ENCODE measurements around the gene PTGFRN. TPM values are rescaled to one million over a fixed set of nuclear protein-coding genes. Genes with fewer than 3 reads are reported as not detected.

Gene PTGFRN
- total and polyA plus RNA-seq, 12 donors: 21.2 to 318 (median 170) TPM

DNA sequence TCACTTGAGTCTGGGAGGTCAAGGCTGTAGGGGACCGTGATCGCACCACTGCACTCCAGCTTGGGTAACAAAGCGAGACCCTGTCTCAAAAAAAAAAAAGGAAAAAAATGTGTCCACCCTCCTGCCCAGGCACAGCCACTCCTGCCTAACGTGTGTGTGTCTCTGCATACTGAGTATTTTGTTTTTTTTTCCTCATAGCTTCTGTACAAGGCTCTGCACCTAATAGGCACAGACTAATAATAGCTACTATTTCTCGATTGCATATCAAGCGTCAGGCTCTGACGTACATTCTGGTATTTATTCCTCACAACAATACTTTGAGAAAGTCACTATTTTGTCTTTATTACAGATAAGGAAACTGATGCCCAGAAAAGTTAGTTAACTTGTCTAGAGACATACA, 5.0 kb downstream of the PTGFRN start:
- H3K36me3 ChIP-seq: no peaks in the 10 kb centered on the region
- H3K4me3 ChIP-seq: peak overlapping the region in 5 of 10 donors; percentile 9 to 40 (median 27)
- intact Hi-C loops (cut with DNase I): loop anchor here in 6 of 10 donors (1.0 to 10.0 kb wide), 5 partner anchors 38 to 140 kb away; no protein-coding TSS in a partner anchor
- peaks cover 8 to 89% (median 48%) of the 10 kb centered on the region in 9 donors for H3K4me1 ChIP-seq
- peak in 5 of 8 donors; percentile 32 to 64 (median 48) for ATAC-seq
- no peak for DNase-seq
- peaks cover 0 to 27% (median 0%) of the 10 kb centered on the region in 7 donors for H3K27me3 ChIP-seq
- TF ChIP-seq, protein P1, sequence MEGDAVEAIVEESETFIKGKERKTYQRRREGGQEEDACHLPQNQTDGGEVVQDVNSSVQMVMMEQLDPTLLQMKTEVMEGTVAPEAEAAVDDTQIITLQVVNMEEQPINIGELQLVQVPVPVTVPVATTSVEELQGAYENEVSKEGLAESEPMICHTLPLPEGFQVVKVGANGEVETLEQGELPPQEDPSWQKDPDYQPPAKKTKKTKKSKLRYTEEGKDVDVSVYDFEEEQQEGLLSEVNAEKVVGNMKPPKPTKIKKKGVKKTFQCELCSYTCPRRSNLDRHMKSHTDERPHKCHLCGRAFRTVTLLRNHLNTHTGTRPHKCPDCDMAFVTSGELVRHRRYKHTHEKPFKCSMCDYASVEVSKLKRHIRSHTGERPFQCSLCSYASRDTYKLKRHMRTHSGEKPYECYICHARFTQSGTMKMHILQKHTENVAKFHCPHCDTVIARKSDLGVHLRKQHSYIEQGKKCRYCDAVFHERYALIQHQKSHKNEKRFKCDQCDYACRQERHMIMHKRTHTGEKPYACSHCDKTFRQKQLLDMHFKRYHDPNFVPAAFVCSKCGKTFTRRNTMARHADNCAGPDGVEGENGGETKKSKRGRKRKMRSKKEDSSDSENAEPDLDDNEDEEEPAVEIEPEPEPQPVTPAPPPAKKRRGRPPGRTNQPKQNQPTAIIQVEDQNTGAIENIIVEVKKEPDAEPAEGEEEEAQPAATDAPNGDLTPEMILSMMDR (IDR thresholded peaks at IDR 0.05): no peak
- peak overlapping the region; percentile 26 to 97 (median 80) for H3K27ac ChIP-seq
- 70 to 75% methylated on average over 7 of the region's 7 CpGs for WGBS, 2 donors
- no peaks in the 10 kb centered on the region for H3K9me3 ChIP-seq

DNA sequence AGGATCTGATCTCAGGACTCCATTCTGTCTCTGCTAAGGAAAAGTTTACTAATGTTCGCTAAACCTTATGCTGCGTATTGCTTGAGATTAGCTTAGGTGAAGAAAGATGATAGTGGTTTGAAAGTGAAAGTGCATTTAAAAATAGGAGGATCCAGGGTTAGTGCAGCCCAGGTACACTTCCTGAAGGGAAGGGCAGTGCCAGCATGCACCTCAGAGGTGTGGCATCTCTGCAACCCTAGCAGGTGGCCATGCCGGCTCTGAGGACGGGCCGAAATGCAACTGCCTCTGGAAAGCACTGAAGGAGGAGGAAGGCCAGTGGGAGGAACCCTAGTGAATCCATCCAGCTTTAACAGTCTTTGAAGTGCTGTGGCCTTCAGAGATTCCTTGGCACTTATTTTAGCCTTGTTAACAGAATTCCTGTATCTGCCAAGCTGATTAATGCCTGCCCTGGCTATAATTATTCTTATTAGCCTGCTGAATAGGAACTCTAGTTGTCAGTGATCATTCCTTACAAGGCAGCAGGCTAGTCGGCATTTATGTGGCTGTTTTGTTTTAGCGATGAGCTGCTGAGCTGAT, 5.5 kb downstream of the PTGFRN start:
- intact Hi-C loops (cut with DNase I): loop anchor here in 4 of 10 donors (1.0 to 10.0 kb wide), 3 partner anchors 68 to 140 kb away; no protein-coding TSS in a partner anchor
- peak; percentile 34 to 76 (median 60) for ATAC-seq
- H3K4me3 ChIP-seq: peak overlapping the region in 8 of 10 donors; percentile 9 to 40 (median 26)
- no peaks in the 10 kb centered on the region for H3K36me3 ChIP-seq
- H3K27me3 ChIP-seq: peaks cover 0 to 23% (median 0%) of the 10 kb centered on the region in 7 donors
- TF ChIP-seq, protein P1 (IDR thresholded peaks at IDR 0.05): no peak
- 46 to 53% methylated on average over 7 of the region's 7 CpGs for WGBS, 2 donors
- no peaks in the 10 kb centered on the region for H3K9me3 ChIP-seq
- H3K27ac ChIP-seq: peak overlapping the region; percentile 26 to 97 (median 80)
- peaks cover 11 to 94% (median 53%) of the 10 kb centered on the region in 9 donors for H3K4me1 ChIP-seq
- peak in 1 of 2 donors; percentile 41 for DNase-seq

DNA sequence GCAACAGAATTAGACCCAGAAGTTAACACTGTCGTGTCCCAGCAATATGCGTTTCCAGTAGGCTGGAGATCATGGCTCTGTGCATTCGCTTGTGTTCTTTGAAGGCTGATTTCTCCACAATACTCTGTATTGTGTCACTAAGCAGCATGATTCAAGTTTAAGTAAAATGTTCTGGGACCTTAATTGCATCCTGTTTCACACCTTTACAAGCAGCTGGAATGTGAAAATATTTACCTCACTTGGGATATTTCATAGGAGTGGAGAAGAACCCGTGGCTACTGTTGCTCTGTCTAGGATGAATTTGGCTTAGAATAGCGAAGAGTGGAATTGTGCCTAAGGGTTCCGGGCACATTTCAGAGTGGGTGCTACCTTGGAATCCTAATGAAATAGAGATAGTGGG, 6.3 kb downstream of the PTGFRN start:
- 76 to 77% methylated on average over 6 of the region's 6 CpGs for WGBS, 2 donors
- peaks cover 12 to 95% (median 57%) of the 10 kb centered on the region in 9 donors for H3K4me1 ChIP-seq
- intact Hi-C loops (cut with DNase I): loop anchor here in 3 of 10 donors (10.0 kb wide), 2 partner anchors 69 to 139 kb away; no protein-coding TSS in a partner anchor
- TF ChIP-seq, protein P1 (IDR thresholded peaks at IDR 0.05): no peak
- no peak for ATAC-seq
- peak overlapping the region in 6 of 10 donors; percentile 12 to 40 (median 28) for H3K4me3 ChIP-seq
- no peaks in the 10 kb centered on the region for H3K9me3 ChIP-seq
- no peak for DNase-seq
- peak overlapping the region in 9 of 10 donors; percentile 47 to 97 (median 81) for H3K27ac ChIP-seq
- no peaks in the 10 kb centered on the region for H3K36me3 ChIP-seq
- H3K27me3 ChIP-seq: peaks cover 0 to 15% (median 0%) of the 10 kb centered on the region in 7 donors

DNA sequence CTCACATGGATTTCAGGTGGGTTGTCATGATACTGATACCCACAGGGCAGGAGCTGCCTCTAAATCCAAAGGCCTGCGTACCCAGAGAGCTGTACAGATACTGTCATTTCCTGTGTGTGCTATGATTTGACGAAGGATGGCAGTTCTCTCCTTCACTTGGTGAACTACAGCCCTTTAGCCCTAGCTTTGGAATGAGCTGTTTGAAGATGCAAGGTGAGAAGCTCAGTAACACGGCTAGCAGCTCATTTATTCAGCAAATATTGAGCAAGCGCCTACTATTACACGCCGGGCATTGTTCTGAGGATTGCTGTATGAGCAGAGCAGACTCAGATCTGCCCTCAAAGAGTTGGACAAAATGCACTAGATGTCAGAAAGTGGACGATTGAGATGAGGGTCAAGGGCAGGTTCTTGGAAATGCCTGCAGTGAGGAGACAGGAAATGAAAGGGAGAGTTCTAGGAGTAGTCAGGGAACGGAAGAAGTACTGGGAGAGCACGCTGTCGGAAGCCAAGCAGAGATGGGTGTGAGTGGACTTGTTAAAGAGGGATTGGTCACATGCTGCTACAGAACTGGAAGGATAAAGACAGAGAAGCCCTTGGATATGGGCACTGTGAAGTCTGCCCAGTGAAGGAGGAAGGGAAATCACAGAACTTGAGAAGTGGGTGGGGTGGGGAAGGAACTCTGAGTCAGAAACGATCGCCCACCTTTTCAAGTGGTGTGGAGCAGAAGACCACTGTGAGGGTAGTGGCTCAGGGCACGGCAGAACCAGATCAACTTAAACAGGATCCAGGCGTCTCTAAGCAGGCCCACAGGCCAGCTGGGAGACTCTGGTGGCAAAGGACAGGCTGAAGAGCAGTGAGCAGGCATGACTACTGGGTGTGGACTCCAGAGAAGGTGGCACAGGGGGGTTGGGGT, 7.1 kb downstream of the PTGFRN start:
- peaks cover 12 to 95% (median 54%) of the 10 kb centered on the region in 9 donors for H3K4me1 ChIP-seq
- H3K27ac ChIP-seq: peak overlapping the region in 8 of 10 donors; percentile 47 to 97 (median 86)
- 56 to 66% methylated on average over 14 of the region's 14 CpGs for WGBS, 2 donors
- no peaks in the 10 kb centered on the region for H3K9me3 ChIP-seq
- DNase-seq (no peak), ATAC-seq (peak in 5 of 8 donors; percentile 7 to 44 (median 16))
- H3K36me3 ChIP-seq: no peaks in the 10 kb centered on the region
- TF ChIP-seq, protein P1 (IDR thresholded peaks at IDR 0.05): no peak
- peak overlapping the region in 2 of 10 donors; percentile 24 to 40 for H3K4me3 ChIP-seq
- intact Hi-C loops (cut with DNase I): loop anchor here in 3 of 10 donors (10.0 kb wide), 2 partner anchors 68 to 138 kb away; no protein-coding TSS in a partner anchor
- H3K27me3 ChIP-seq: peaks cover 0 to 8% (median 0%) of the 10 kb centered on the region in 7 donors
